Keratinocyte (primary cell): ENCODE results near the gene CCND1. TPM values are rescaled to one million over a fixed set of nuclear protein-coding genes. Genes with fewer than 3 reads are reported as not detected.

Experiments
- DNase-seq: peaks from one replicate; pipeline ENCODE4 v3.0.0-alpha.2; 2011; ENCODE audit warnings: low read depth, missing footprints, low spot score
- FAIRE-seq: peaks from 2 replicates; lab custom pipeline; 2011; peaks lifted over from hg19 to GRCh38; lab: Jason Lieb, UNC
- H2AFZ ChIP-seq: 2 replicates; pipeline ENCODE4 v1.6.0; 2012; ENCODE audit warnings: low read length, control low read depth, inconsistent platforms; ENCODE audit not compliant: control insufficient read depth
- H3K27ac ChIP-seq: 2 replicates; pipeline ENCODE4 v1.5.1; 2011; ENCODE audit warnings: low read length; ENCODE audit not compliant: control insufficient read depth, insufficient read depth
- H3K27me3 ChIP-seq: 3 replicates; pipeline ENCODE4 v1.6.0; 2011; ENCODE audit warnings: low read length; ENCODE audit not compliant: control insufficient read depth, insufficient read depth; ENCODE audit errors: extremely low read depth
- H3K36me3 ChIP-seq, 2 experiments: 2 replicates in 1 of 2; 3 replicates in 1 of 2; pipeline ENCODE4 v1.5.1; 2011; ENCODE audit warnings: low read length in 2 of 2, mild to moderate bottlenecking in 1 of 2; ENCODE audit not compliant: control insufficient read depth in 2 of 2, insufficient read depth in 2 of 2; ENCODE audit errors: extremely low read depth in 1 of 2
- H3K4me1 ChIP-seq: 3 replicates; pipeline ENCODE4 v1.5.1; 2011; ENCODE audit warnings: low read length; ENCODE audit not compliant: control insufficient read depth, insufficient read depth; ENCODE audit errors: extremely low read depth
- H3K4me2 ChIP-seq: 3 replicates; pipeline ENCODE4 v1.6.0; 2011; ENCODE audit warnings: low read depth, low read length; ENCODE audit not compliant: control insufficient read depth, insufficient read depth; ENCODE audit errors: extremely low read depth
- H3K4me3 ChIP-seq, 3 experiments: fragments of 200-600 bp in 1 of 3; sonication (generic) in 1 of 3; 2 replicates in 2 of 3; 3 replicates in 1 of 3; pipeline ENCODE4 v1.5.1; 2011 to 2016; ENCODE audit warnings: low read length in 3 of 3, mild to moderate bottlenecking in 3 of 3, control low read depth in 2 of 3, inconsistent platforms in 1 of 3, low read depth in 1 of 3, mixed read lengths in 1 of 3, mixed run types in 1 of 3, moderate library complexity in 1 of 3; ENCODE audit not compliant: control insufficient read depth in 2 of 3, insufficient read depth in 2 of 3; ENCODE audit errors: extremely low read depth in 1 of 3
- H3K79me2 ChIP-seq: 2 replicates; pipeline ENCODE4 v1.6.0; 2012; ENCODE audit warnings: low read length; ENCODE audit not compliant: control insufficient read depth, insufficient read depth
- H3K9ac ChIP-seq: 3 replicates; pipeline ENCODE4 v1.6.0; 2011; ENCODE audit warnings: low read length; ENCODE audit not compliant: control insufficient read depth, insufficient read depth; ENCODE audit errors: extremely low read depth
- H3K9me1 ChIP-seq: 3 replicates; pipeline ENCODE4 v1.6.0; 2011; ENCODE audit warnings: low read length; ENCODE audit not compliant: control insufficient read depth, insufficient read depth; ENCODE audit errors: extremely low read depth
- H3K9me3 ChIP-seq: 2 replicates; pipeline ENCODE4 v1.5.1; 2012; ENCODE audit warnings: low read depth, low read length; ENCODE audit not compliant: control insufficient read depth
- H4K20me1 ChIP-seq: 3 replicates; pipeline ENCODE4 v1.6.0; 2011; ENCODE audit warnings: low read length; ENCODE audit not compliant: control insufficient read depth, insufficient read depth; ENCODE audit errors: extremely low read depth
- EZH2 ChIP-seq: IDR thresholded peaks from one replicate; pipeline ENCODE4 v1.6.1; 2012; ENCODE audit warnings: inconsistent platforms, mild to moderate bottlenecking, low read length, moderate library complexity
- dilution Hi-C: fragments of 300-500 bp; cut with MboI; formaldehyde crosslinking; loops from one replicate; pipeline ENCODE4 v1.7.0; 2020; ENCODE audit warnings: low sequenced_read_pairs; ENCODE audit not compliant: extremely low pct_ligation_motif_present
- polyA plus RNA-seq, 5 experiments: library from polyadenylated mRNA; depleted of rRNA in 3 of 5; stranded (reverse) in 3 of 5; stranded (forward) in 1 of 5; unstranded in 1 of 5; fragments of >200 nt; gene quantifications; 1 replicate in 1 of 5; 2 replicates in 3 of 5; 3 replicates in 1 of 5; pipeline versions ENCODE4 v1.2.1 to v1.2.3, GENCODE V29; 2011 to 2012; ENCODE audit warnings: missing spikeins in 2 of 5, low read depth in 1 of 5, low replicate concordance in 1 of 5
- TF ChIP-seq, protein P1 (sequence below), 3 experiments: IDR thresholded peaks in 1 of 3; conservative IDR thresholded peaks in 1 of 3; optimal IDR thresholded peaks in 1 of 3; 2 replicates in 2 of 3; 3 replicates in 1 of 3; pipeline versions ENCODE3 to v1.5.1; 2011; ENCODE audit warnings: low read length in 3 of 3, mild to moderate bottlenecking in 3 of 3, moderate library complexity in 2 of 3, control low read depth in 1 of 3, inconsistent platforms in 1 of 3; ENCODE audit not compliant: insufficient read depth in 2 of 3; ENCODE audit errors: extremely low read depth in 1 of 3

The CCND1 gene
- polyA plus RNA-seq, 1 donor (not counting 4 experiments of a cell fraction or from before 2014, with no cell fraction given), result 124 TPM

DNA sequence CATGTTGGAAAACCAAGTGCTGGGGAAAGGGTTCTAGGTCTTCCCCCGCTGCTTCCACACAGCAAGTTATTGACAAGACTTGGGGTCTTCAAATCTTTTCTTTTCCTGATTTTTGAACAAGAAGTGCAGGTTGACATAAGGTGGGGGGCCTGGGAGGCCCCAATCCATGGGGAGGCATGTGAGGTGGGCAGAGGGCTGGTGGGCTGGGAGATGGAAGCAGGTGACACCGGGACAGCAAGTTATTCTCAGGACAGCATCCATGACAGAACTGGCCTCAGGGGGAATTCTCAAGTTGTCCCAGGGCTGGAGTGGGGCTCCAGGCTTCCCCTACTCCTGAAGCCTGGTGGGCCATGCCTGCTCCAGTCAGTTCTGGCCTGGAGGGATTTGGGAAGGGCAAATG lies 57.4 kb downstream of the CCND1 start:
- TF ChIP-seq, protein P1, sequence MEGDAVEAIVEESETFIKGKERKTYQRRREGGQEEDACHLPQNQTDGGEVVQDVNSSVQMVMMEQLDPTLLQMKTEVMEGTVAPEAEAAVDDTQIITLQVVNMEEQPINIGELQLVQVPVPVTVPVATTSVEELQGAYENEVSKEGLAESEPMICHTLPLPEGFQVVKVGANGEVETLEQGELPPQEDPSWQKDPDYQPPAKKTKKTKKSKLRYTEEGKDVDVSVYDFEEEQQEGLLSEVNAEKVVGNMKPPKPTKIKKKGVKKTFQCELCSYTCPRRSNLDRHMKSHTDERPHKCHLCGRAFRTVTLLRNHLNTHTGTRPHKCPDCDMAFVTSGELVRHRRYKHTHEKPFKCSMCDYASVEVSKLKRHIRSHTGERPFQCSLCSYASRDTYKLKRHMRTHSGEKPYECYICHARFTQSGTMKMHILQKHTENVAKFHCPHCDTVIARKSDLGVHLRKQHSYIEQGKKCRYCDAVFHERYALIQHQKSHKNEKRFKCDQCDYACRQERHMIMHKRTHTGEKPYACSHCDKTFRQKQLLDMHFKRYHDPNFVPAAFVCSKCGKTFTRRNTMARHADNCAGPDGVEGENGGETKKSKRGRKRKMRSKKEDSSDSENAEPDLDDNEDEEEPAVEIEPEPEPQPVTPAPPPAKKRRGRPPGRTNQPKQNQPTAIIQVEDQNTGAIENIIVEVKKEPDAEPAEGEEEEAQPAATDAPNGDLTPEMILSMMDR (optimal IDR thresholded peaks at IDR 0.05 in 1 of 3, IDR thresholded peaks at IDR 0.05 in 1 of 3, conservative IDR thresholded peaks at IDR 0.05 in 1 of 3; ENCODE audit: extremely low read depth in 1 of 3, insufficient read depth in 2 of 3, low read length in 3 of 3), result no peak
- no peaks in the 10 kb centered on the region for H3K9me3 ChIP-seq
- H3K27ac ChIP-seq, result no peak overlapping the region
- H3K9ac ChIP-seq, result no peak overlapping the region
- H3K79me2 ChIP-seq, result no peaks in the 10 kb centered on the region
- no peak for FAIRE-seq
- H2AFZ ChIP-seq, result no peak overlapping the region
- no peaks in the 10 kb centered on the region for H3K36me3 ChIP-seq
- H3K9me1 ChIP-seq, result no peaks in the 10 kb centered on the region
- H3K4me3 ChIP-seq, result no peak overlapping the region
- no peaks in the 10 kb centered on the region for H3K4me1 ChIP-seq
- DNase-seq, result no peak
- peaks cover 43% of the 10 kb centered on the region for H3K27me3 ChIP-seq
- no peak overlapping the region for H3K4me2 ChIP-seq
- dilution Hi-C loops, result no loop called here
- H4K20me1 ChIP-seq, result no peaks in the 10 kb centered on the region

DNA sequence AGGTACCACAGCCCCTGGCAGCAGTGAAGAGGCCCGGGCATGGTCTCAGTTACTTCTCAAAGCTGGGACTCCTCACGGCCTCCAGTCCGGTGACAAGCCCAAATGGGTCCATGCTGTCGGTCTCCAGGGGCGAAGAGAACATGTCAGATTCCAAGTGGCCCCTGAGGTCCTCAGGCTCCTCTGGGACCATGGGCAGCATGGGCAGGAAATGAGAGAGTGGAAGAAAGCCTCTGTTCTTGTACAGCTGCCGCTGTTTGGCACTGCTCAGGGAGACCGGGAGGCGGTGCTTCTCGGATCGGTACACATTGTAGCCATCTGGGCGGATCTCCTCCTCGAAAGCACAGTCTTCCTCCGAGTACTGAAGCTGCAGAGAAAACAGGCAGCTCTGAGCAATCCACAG lies 58.3 kb downstream of the CCND1 start:
- Histone ChIP-seq H3K9me1 (no peaks in the 10 kb centered on the region), H2AFZ (no peak overlapping the region), H3K4me2 (no peak overlapping the region), H4K20me1 (no peaks in the 10 kb centered on the region), H3K36me3 (no peaks in the 10 kb centered on the region), H3K4me3 (no peak overlapping the region), H3K4me1 (no peaks in the 10 kb centered on the region), H3K27ac (no peak overlapping the region), H3K9me3 (no peaks in the 10 kb centered on the region), H3K79me2 (no peaks in the 10 kb centered on the region), H3K27me3 (peaks cover 50% of the 10 kb centered on the region), H3K9ac (no peak overlapping the region)
- FAIRE-seq (no peak), DNase-seq (no peak)
- dilution Hi-C loops, result no loop called here
- no peak for TF ChIP-seq EZH2
- TF ChIP-seq, protein P1 (optimal IDR thresholded peaks at IDR 0.05 in 1 of 3, IDR thresholded peaks at IDR 0.05 in 1 of 3, conservative IDR thresholded peaks at IDR 0.05 in 1 of 3; ENCODE audit: extremely low read depth in 1 of 3, insufficient read depth in 2 of 3, low read length in 3 of 3), result no peak
